ENCODE measurements around the gene FBXO7.

Gene FBXO7

GRCh38 chr22:32533265-32534111, 58.9 kb downstream of the FBXO7 start:
- DNase-seq = no peak

- no peak for DNase-seq
These were observed 59.9 kb downstream of the FBXO7 start for GRCh38 chr22:32534252-32535235.

DNA sequence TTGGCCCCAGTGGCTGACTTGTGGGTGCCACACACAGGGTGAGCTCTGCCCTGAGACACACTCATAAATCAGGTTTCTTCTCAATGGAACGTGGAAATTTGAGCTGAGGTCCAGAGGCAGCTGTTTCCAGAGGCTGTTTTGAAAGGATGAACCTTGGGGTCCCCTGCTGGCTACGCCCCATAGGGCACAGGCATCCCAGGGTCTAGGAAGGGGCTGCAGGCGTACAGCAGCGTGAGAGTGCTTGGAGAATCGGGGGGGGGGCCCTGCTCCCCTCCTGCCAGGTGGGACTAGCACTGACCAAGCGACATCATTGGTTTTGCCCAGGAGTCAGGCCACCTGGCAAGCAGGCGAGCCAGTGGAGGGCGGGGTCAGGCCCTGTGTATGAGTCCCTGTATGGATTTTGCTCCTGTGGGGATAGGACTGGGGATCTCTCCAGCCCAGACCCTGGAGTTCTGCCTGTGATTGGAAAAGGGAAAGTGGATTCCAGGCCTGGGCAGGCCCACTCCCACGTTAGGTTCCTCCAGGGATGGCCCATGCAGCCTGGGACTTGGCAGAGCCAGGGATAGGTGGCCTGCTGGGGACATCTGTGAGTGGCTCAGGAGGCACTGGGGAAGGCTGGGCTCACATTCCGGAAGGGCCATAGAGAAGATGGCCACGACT, 61.0 kb downstream of the FBXO7 start:
- DNase-seq = no peak

DNA sequence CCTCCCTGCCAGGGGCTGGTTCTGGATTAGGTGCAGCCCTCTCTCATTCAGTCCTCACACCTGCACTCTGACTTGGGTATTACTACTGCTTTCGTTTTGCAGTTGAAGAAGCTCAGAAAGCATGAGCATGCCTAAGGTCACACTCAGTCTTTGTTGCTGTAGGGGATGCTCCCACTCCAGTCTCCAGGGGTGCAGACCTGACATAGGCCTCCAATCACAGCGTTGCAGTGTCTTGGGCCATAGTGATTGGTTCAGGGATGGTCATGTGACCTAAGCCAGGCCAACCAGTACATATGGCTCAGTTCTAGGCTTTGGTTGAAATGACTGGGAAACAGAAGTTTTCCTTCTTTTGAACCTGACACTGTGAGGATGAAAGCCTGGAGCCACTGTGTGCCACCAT, 61.7 kb downstream of the FBXO7 start:
- no peak for DNase-seq

- no peak for DNase-seq
These were observed 63.9 kb downstream of the FBXO7 start for GRCh38 chr22:32538521-32538920.

DNA sequence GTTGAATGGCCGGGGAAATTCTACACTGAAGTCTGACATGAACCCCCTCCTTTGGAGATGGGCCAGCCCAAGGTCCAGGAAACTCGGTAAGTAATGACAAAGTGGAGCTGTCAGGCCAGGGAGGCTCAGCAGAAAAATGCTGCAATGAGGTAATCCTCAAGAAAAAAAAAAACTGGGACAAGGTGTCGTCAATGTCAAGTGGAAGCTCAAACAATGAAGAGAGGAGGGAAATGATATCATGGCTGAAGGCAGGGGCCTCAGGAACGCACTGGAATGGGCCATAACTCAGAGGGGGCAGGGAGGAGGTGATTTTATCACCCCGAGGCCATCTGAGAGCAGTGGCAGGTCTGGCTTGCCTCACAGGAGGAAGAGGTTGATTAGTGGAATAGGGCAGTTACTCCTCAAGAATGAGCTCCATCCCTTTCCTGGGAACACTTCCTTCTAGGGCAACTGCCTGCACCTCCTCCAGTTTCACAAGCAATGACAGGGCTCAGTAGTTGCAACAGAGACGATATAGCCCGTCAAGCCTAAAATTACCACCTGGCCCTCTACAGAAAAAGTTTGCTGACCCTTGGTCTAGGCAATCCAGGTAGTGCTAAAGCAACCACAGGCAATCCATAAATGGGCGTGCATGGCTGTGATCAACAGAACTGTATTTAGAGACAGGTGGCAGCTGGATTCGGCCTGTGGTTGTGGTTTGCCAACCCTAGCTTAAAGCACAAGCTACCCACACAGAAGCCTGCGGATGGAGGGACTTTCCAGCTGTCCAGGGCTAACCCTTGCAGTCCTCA, 65.2 kb downstream of the FBXO7 start:
- DNase-seq = no peak

- no peak for DNase-seq
These were observed 66.9 kb downstream of the FBXO7 start for GRCh38 chr22:32541481-32541880.

DNA sequence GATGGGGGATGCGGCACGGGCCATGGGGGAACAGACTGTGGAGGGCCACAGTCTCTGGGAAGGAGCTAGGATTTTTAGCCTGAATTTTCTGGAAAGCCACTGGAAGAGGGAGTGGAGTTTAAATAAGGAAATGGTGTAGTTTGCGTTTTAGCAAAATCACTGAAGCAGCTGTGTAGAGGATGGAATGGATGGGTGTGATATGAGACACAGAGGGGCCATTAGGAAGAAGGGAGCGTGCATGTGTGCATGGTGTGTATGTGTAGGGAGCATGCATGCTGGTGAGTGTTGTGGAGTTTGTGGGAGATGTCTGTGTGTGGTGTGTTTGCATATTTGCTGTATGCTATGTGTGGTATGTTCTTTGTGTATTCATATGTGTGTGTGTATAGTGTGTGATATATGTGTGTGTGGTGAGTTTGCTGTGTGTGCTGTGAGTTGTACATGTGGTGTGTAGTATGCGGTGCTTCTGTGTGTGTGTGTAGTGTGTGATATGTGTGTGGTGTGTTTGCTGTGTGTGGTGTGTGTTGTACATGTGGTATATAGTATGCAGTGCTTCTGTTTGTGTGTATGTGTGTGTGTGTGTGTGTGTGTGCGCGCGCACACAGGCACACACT, 67.6 kb downstream of the FBXO7 start:
- DNase-seq = no peak

DNA sequence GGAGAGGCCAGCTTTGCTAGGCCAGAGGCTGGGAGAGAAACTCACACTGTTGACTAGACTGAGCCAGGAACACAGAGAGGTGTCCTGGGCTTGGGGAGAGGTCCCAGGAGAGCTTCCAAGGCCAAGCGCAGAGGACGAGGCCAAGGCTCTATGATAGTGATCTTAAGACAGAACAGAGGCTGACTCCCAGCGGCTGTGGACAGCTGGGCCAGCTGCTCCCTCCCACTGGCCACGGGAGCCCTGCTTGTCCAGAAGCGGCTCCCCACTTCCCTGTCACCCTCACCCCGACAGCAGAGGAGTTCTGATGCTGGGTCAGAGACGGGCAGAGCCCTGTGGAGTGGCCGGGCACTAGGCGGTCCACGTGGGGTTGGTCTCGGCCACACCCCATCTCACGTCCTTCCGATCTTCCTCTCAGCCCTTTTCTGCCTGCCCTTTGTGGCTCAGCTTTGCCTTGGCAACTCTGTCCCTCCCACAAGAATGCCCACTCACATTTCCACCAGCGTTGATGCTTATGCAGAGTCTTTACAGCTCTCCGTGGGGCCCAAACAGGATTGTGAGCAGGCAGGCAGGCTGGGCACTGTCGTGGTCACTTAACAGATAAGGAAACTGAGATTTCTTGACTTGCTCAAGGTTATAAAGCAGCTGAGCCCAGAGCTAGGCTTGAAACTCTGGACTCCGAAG, 68.2 kb downstream of the FBXO7 start:
- no peak for DNase-seq

GRCh38 chr22:32544953-32545558, 70.4 kb downstream of the FBXO7 start:
- no peak for DNase-seq

- DNase-seq = no peak
These were observed 71.2 kb downstream of the FBXO7 start for GRCh38 chr22:32545801-32546200.

DNA sequence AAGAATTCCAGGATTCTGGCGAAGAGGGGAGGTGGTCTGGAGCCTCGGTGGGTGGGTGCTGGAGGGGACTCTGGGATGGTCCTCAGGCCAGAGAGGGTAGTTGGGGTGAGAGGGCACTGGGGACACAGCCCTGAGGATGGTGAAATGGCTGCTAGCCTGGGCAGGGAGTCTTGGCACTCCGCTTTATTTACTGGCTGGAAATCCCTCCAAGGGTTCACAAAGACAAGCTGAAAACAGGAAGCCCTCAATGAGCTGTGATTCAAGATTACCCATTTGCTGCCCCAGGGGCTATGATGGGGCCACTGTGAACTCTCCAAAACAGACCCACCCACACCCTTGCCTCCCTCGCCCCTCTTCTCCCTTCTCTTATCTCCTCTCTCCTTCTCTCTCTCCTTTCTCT, 71.9 kb downstream of the FBXO7 start:
- DNase-seq = no peak

DNA sequence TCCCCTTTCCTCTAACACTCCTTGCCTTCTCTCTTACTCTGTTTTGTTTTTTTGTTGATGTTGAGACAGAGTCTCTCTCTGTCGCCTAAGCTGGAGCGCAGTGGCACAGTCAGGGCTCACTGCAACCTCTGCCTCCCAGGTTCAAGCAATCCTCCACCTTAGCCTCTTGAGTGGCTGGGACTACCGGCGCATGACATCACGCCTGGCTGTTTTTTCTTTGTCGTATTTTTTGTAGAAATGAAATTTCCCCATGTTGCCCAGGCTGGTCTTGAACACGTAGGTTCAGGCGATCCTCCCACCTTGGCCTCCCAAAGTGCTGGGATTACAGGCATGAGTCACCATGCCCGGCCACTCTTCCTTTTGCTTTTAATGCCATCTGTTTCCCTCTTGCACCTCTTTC, 72.3 kb downstream of the FBXO7 start:
- no peak for DNase-seq

- no peak for DNase-seq
These were observed 73.4 kb downstream of the FBXO7 start for GRCh38 chr22:32548039-32548438.

Data from NCI-H1417 (cell line).